ENCODE measurements around the gene SEC24D.

GRCh38 chr4:118716304-118716703 is 119.6 kb downstream of the SEC24D start:
- TF ChIP-seq CTCF (IDR thresholded peaks at IDR 0.05; ENCODE audit: low read length) (no peak), EZH2 (IDR thresholded peaks at IDR 0.05; ENCODE audit: borderline replicate concordance, low read length) (no peak)
